ENCODE data around the gene LPIN1. TPM values are rescaled to one million over a fixed set of nuclear protein-coding genes. Genes with fewer than 3 reads are reported as not detected.
"Not testable (repeated sequence)": the region's sequence is repeated elsewhere in the genome, so short reads cannot be mapped to it uniquely, and the experiment has no call there.

LPIN1 gene
- total RNA-seq, 2 experiments from 2014 or later: 54.0 to 57.8 TPM

DNA sequence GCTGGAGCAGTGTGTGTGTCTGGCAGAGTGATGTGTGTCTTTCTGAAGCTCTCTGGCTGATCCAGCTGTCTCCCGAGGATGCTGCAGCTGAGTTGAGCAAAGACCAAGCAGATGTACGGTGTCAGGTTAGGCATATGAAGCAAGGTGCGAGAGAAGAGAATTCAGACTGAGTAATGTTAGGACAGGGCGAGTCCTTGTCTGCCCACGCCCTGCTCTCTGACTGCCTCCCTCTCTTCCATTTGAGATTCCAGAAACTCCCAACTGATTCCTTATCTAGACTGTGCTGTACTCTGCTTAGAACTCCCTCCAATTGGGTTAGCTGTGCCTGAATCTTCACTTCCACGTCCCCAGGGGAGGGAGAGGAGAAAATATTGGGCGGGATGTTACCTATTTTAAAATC lies 25.7 kb upstream of the LPIN1 start:
- Mint-ChIP-seq H3K9me3 (no peaks in the 10 kb centered on the region), H3K27ac (no peak overlapping the region), H3K4me3 (no peak overlapping the region), H3K4me1 (peaks cover 3% of the 10 kb centered on the region), H3K36me3 (ENCODE audit: low read depth) (no peaks in the 10 kb centered on the region), H3K27me3 (peaks cover 45% of the 10 kb centered on the region)
- ChIA-PET POLR2A (no interaction called here), CTCF (no interaction called here)
- no peak for DNase-seq

DNA sequence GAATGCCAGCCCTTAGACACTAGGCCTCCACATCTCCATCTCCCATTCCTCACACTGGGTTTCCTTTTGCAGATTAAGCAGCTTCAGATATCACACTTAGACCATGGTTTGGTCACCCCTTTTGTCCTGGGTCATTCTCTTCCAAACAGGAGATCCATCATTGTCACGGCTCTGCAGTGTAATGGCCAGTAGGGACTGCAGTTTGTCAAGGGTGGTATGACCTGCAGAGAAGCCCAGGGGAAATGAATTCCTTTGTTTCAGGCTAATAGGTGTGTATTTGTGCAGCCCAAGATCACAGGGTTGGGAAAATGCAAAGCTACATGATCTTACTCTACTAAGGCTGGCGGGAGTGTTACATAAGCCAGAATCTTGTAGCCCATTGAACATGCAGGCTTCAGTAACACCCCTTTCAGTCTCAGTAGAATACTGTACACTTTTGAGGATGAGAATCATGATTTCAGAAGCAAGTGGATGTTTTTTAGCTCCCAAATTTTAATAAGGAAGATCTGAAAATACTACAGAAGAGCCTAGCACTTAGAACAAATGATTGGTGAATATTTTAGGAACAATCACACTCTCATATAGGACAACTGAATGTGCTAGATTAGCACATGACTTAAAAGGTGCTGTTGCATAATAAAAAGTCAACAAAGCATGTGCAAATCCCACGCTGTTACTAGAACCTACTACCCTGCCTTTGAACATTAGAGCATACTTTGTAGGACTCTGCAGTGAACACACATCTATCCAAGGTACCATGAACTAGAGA lies 24.0 kb upstream of the LPIN1 start:
- Mint-ChIP-seq H3K27ac (no peak overlapping the region), H3K9me3 (no peaks in the 10 kb centered on the region), H3K27me3 (peaks cover 43% of the 10 kb centered on the region), H3K4me3 (no peak overlapping the region), H3K36me3 (ENCODE audit: low read depth) (no peaks in the 10 kb centered on the region), H3K4me1 (peaks cover 3% of the 10 kb centered on the region)
- no peak for DNase-seq
- CTCF ChIA-PET: no interaction called here
- POLR2A ChIA-PET: no interaction called here

DNA sequence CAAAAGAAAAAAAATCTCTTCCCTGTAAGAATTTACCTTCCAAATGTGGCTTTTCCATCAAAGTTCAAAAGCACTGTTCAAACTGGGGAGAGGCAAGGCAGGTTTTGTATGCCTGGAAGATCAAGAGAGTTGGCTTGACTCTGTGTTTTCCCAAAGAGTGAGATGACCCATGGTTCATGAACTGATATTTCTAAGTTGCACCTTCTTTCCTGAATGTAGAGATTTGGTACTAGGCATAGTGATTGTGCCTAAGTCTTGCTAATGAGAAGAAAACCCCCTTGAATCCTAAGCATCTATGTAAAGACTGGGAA lies 23.4 kb upstream of the LPIN1 start:
- CTCF ChIA-PET: no interaction called here
- H3K9me3 Mint-ChIP-seq: no peaks in the 10 kb centered on the region
- H3K4me1 Mint-ChIP-seq: peaks cover 3% of the 10 kb centered on the region
- no peak for DNase-seq
- H3K4me3 Mint-ChIP-seq: no peak overlapping the region
- H3K27ac Mint-ChIP-seq: no peak overlapping the region
- H3K27me3 Mint-ChIP-seq: peaks cover 44% of the 10 kb centered on the region
- no peaks in the 10 kb centered on the region for H3K36me3 Mint-ChIP-seq (ENCODE audit: low read depth)
- POLR2A ChIA-PET: no interaction called here

DNA sequence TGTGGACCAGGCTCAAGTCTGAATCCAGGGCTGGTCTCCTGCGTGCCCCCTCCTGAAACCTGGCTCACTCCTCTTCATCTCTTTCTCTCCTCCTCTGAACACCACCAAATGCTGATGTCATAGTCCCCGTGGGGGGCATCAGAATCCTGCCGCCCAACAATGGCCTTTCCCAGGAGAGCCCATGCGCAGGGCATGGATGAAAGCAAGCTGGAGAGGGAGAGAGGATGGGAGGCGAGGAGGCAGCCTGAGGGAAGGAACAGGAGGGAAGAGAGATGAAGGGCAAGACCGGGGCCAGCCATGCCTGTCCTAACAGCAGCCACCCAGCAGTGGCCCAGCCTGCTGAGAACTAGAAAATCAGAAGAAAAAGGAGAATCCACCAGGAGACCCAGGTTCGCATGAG lies 22.3 kb upstream of the LPIN1 start:
- H3K36me3 Mint-ChIP-seq (ENCODE audit: low read depth): no peaks in the 10 kb centered on the region
- POLR2A ChIA-PET: no interaction called here

DNA sequence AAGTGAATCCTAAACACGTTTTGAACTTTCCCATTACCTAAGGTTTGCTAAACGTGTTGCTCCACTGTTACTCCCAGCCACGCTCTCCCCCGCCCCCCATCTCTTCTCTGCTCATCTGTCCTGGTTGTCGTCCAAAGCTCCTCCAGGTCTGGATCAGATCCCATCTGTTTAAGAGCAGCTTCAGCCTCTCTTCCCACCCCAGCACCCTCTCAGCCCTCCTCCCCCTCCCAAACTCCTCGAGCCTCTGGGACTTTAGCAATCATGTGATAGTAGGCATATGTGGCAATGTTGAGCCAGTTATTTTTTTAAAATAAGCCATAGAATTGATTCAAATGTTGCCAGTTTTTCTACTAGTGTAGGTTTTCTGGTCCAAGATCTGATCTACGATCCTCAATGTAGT lies 20.0 kb upstream of the LPIN1 start:
- no peak overlapping the region for H3K4me3 Mint-ChIP-seq
- H3K27me3 Mint-ChIP-seq: peaks cover 36% of the 10 kb centered on the region
- no peak for DNase-seq
- H3K27ac Mint-ChIP-seq: no peak overlapping the region
- H3K36me3 Mint-ChIP-seq (ENCODE audit: low read depth): no peaks in the 10 kb centered on the region
- H3K9me3 Mint-ChIP-seq: no peaks in the 10 kb centered on the region
- no peaks in the 10 kb centered on the region for H3K4me1 Mint-ChIP-seq
- POLR2A ChIA-PET: no interaction called here
- CTCF ChIA-PET: no interaction called here

More for the DNA sequence above, 22.3 kb upstream of the LPIN1 start:
- H3K9me3 Mint-ChIP-seq: no peaks in the 10 kb centered on the region
- no peak for DNase-seq
- CTCF ChIA-PET: no interaction called here
- no peak overlapping the region for H3K4me3 Mint-ChIP-seq
- no peak overlapping the region for H3K27ac Mint-ChIP-seq
- peaks cover 38% of the 10 kb centered on the region for H3K27me3 Mint-ChIP-seq
- H3K4me1 Mint-ChIP-seq: peaks cover 3% of the 10 kb centered on the region

GRCh38 chr2:11729362-11730212 lies 16.8 kb upstream of the LPIN1 start:
- DNase-seq: no peak
- ChIA-PET CTCF (interaction anchor here (1.1 to 1.5 kb wide), 2 partner anchors 54 to 58 kb away, joined by 3 to 4 read pairs; no protein-coding TSS in a partner anchor), POLR2A (no interaction called here)
- Mint-ChIP-seq H3K27me3 (peaks cover 45% of the 10 kb centered on the region), H3K36me3 (ENCODE audit: low read depth) (no peaks in the 10 kb centered on the region), H3K4me3 (no peak overlapping the region), H3K4me1 (no peaks in the 10 kb centered on the region), H3K9me3 (no peaks in the 10 kb centered on the region), H3K27ac (no peak overlapping the region)

- H3K36me3 Mint-ChIP-seq (ENCODE audit: low read depth); H3K27ac Mint-ChIP-seq; DNase-seq; POLR2A ChIA-PET; H3K4me1 Mint-ChIP-seq; H3K9me3 Mint-ChIP-seq; H3K4me3 Mint-ChIP-seq; CTCF ChIA-PET: not testable (repeated sequence)
- peaks cover 44% of the 10 kb centered on the region for H3K27me3 Mint-ChIP-seq
These were observed 15.0 kb upstream of the LPIN1 start for GRCh38 chr2:11731214-11731984.

GRCh38 chr2:11732587-11732986 lies 13.8 kb upstream of the LPIN1 start:
- Mint-ChIP-seq H3K36me3 (ENCODE audit: low read depth) (no peaks in the 10 kb centered on the region), H3K27me3 (peaks cover 44% of the 10 kb centered on the region), H3K9me3 (no peaks in the 10 kb centered on the region), H3K27ac (no peak overlapping the region), H3K4me3 (no peak overlapping the region), H3K4me1 (peaks cover 2% of the 10 kb centered on the region)
- CTCF ChIA-PET: interaction anchor here (0.9 to 1.6 kb wide), 2 partner anchors 47 to 53 kb away, joined by 3 to 4 read pairs; no protein-coding TSS in a partner anchor
- DNase-seq: no peak
- POLR2A ChIA-PET: no interaction called here

- not testable (repeated sequence) for H3K4me3 Mint-ChIP-seq; DNase-seq; H3K27ac Mint-ChIP-seq; H3K36me3 Mint-ChIP-seq (ENCODE audit: low read depth); H3K9me3 Mint-ChIP-seq; H3K4me1 Mint-ChIP-seq
- ChIA-PET POLR2A (interaction anchor here (0.8 kb wide), 1 partner anchor 41 kb away, joined by 3 read pairs; no protein-coding TSS in a partner anchor), CTCF (interaction anchor here (1.2 to 5.2 kb wide), 9 partner anchors 9 to 50 kb away, joined by 5 to 68 read pairs (median 9); partner anchors contain the start of gene LPIN1)
- peaks cover 19% of the 10 kb centered on the region for H3K27me3 Mint-ChIP-seq
These were observed 8.6 kb upstream of the LPIN1 start for GRCh38 chr2:11737852-11738251.

- Mint-ChIP-seq H3K9me3 (no peaks in the 10 kb centered on the region), H3K36me3 (ENCODE audit: low read depth) (no peaks in the 10 kb centered on the region), H3K4me3 (no peak overlapping the region), H3K4me1 (peaks cover 17% of the 10 kb centered on the region), H3K27ac (no peak overlapping the region), H3K27me3 (peaks cover 13% of the 10 kb centered on the region)
- ChIA-PET POLR2A (interaction anchor here (0.6 to 1.2 kb wide), 3 partner anchors 38 to 41 kb away, joined by 3 to 4 read pairs (median 3); no protein-coding TSS in a partner anchor), CTCF (interaction anchor here (1.1 to 5.2 kb wide), 11 partner anchors 8 to 51 kb away, joined by 3 to 68 read pairs (median 7); partner anchors contain the start of gene LPIN1)
- DNase-seq: peak; percentile 47
These were observed 7.6 kb upstream of the LPIN1 start for GRCh38 chr2:11738589-11739436.

DNA sequence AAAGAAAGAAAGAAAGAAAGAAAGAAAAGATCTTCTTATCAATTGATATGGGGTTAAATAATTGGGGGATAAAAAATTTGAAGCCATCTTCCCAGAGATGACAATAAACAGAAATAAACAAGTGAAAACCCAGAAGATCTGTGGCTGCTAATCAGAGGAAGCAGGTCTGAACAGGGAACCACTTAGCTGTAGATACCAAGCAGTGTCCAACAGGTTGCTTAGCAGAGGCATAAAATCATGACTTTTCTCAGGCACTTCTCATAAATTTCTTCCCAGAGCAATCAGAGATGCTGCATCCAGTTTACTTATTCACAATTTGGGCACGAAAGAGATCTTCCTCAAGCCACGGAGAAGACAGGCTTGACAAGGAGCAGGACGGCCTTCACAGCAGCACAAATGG lies 5.7 kb upstream of the LPIN1 start:
- Mint-ChIP-seq H3K9me3 (no peaks in the 10 kb centered on the region), H3K4me3 (no peak overlapping the region), H3K36me3 (ENCODE audit: low read depth) (no peaks in the 10 kb centered on the region), H3K27ac (no peak overlapping the region), H3K4me1 (peaks cover 35% of the 10 kb centered on the region), H3K27me3 (peaks cover 7% of the 10 kb centered on the region)
- no peak for DNase-seq
- ChIA-PET CTCF (interaction anchor here (0.7 to 3.5 kb wide), 4 partner anchors 40 to 60 kb away, joined by 3 to 20 read pairs (median 7); no protein-coding TSS in a partner anchor), POLR2A (no interaction called here)

- H3K27me3 Mint-ChIP-seq: peaks cover 3% of the 10 kb centered on the region
- CTCF ChIA-PET: interaction anchor here (1.3 to 3.5 kb wide), 4 partner anchors 11 to 50 kb away, joined by 4 to 20 read pairs (median 8); no protein-coding TSS in a partner anchor
These were observed 4.1 kb upstream of the LPIN1 start for GRCh38 chr2:11742317-11742701.

More at GRCh38 chr2:11742317-11742701, 4.1 kb upstream of the LPIN1 start:
- POLR2A ChIA-PET: interaction anchor here (1.0 kb wide), 1 partner anchor 9 kb away, joined by 3 read pairs; no protein-coding TSS in a partner anchor
- no peaks in the 10 kb centered on the region for H3K9me3 Mint-ChIP-seq
- H3K27ac Mint-ChIP-seq: no peak overlapping the region
- H3K36me3 Mint-ChIP-seq (ENCODE audit: low read depth): peaks cover 4% of the 10 kb centered on the region
- no peak overlapping the region for H3K4me3 Mint-ChIP-seq
- H3K4me1 Mint-ChIP-seq: peaks cover 43% of the 10 kb centered on the region
- DNase-seq: no peak

All from activated CD4-positive, alpha-beta memory T cell treated with anti-CD3 and anti-CD28 coated beads, Interleukin-2, amount 10 ng/mL, durations not matched to agents 7 days and 5 days (primary cell).